Upper lobe of left lung (tissue), 6 donors: ENCODE results near the gene ACOXL. TPM values are rescaled to one million over a fixed set of nuclear protein-coding genes. Genes with fewer than 3 reads are reported as not detected.

Experiments used
- ATAC-seq, 2 donors: fragments of 200-7000 bp; cut with Tn5 transposase; one replicate each; pipeline ENCODE4 v1.9.1; 2022; ENCODE audit warnings: mild to moderate bottlenecking in 2 of 2, moderate library complexity in 2 of 2; ENCODE audit not compliant: low FRiP score in 2 of 2
- DNase-seq, 2 donors: peaks; one replicate each; pipeline ENCODE4 v3.0.0-alpha.2; 2019 to 2020
- H3K27ac ChIP-seq, 4 donors: fragments of 200-600 bp; sonication (generic); one replicate each; pipeline ENCODE4 v1.5.1; 2016 to 2019
- H3K27me3 ChIP-seq, 4 donors: fragments of 200-600 bp; sonication (generic); one replicate each; pipeline ENCODE4 v1.5.1; 2017 to 2019
- H3K36me3 ChIP-seq, 4 donors: fragments of 200-600 bp; sonication (generic); one replicate each; pipeline ENCODE4 v1.5.1; 2016 to 2019
- H3K4me1 ChIP-seq, 4 donors: fragments of 200-600 bp; sonication (generic); one replicate each; pipeline ENCODE4 v1.5.1; 2018 to 2019
- H3K4me3 ChIP-seq, 4 donors: fragments of 200-600 bp; sonication (generic); one replicate each; pipeline ENCODE4 v1.5.1; 2017 to 2019; ENCODE audit warnings: mild to moderate bottlenecking in 2 of 4, moderate library complexity in 1 of 4
- H3K9me3 ChIP-seq, 4 donors: fragments of 200-600 bp; sonication (generic); one replicate each; pipeline ENCODE4 v1.5.1; 2018 to 2019
- EP300 ChIP-seq, 4 donors: sonication (generic); formaldehyde crosslinking; IDR thresholded peaks; one replicate each; pipeline ENCODE4 v1.5.1; 2017; ENCODE audit warnings: antibody characterized with exemption in 4 of 4, control low read depth in 2 of 4
- POLR2A ChIP-seq, 4 donors: fragments of 450-650 bp; IDR thresholded peaks; one replicate each; pipeline ENCODE4 v1.5.1; 2016 to 2017; ENCODE audit warnings: antibody characterized with exemption in 4 of 4, mild to moderate bottlenecking in 2 of 4
- POLR2AphosphoS5 ChIP-seq, 2 donors: sonication (generic); formaldehyde crosslinking; IDR thresholded peaks; one replicate each; pipeline ENCODE4 v1.5.1; 2017; ENCODE audit warnings: antibody characterized with exemption in 2 of 2
- WGBS, 2 donors: methylation state at CpG; one replicate each; pipeline ENCODE4 v1.1.5; 2017 to 2018; 5-methylcytosine and 5-hydroxymethylcytosine counted together
- total RNA-seq, 6 donors: library from RNA; depleted of rRNA in 4 of 6; stranded (reverse); fragments of >200 nt in 4 of 6; gene quantifications; one replicate each; pipeline versions ENCODE4 v1.1.0 to v1.2.1, GENCODE V29; 2016 to 2021
- TF ChIP-seq, protein P1 (sequence below), 6 experiments: fragments of 450-650 bp in 4 of 6; fragments of 200-600 bp in 2 of 6; sonication (generic) in 2 of 6; IDR thresholded peaks; one replicate each; pipeline ENCODE4 v1.5.1; 2016 to 2019; ENCODE audit warnings: antibody characterized with exemption in 6 of 6
- donor health status: DM: no; HTN: no; CAD: no; lungs with moderate emphysema.
- donor health status: DM: no; HTN: yes; CAD: no; lungs with severe emphysema.

The ACOXL gene
- total RNA-seq, 6 donors from 2014 or later: 30.2 to 128 (median 38.0) TPM

DNA sequence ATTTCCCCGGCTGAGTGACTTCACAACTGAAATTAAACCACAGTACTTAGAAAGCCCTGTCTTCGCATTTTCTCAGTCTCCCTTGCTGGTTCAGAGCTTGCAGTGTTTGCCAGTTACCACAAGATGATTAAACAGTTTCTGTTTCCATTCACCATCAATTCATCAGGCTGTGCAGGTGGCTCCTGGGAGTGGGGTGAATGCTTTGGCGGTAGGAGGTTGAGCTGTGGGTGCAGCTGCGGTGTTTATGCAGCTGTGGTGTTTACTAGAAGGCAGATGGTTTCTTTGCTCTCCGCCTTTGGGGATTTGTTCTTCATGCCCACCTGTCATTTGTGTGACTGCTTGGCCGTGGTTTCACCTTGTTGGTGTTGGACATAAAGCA is 16.1 kb downstream of the ACOXL start:
- Histone ChIP-seq H3K27ac (no peak overlapping the region), H3K36me3 (no peaks in the 10 kb centered on the region), H3K27me3 (no peaks in the 10 kb centered on the region), H3K4me3 (no peak overlapping the region), H3K9me3 (no peaks in the 10 kb centered on the region), H3K4me1 (peaks cover 0 to 10% (median 2%) of the 10 kb centered on the region in 4 donors)
- TF ChIP-seq, protein P1, sequence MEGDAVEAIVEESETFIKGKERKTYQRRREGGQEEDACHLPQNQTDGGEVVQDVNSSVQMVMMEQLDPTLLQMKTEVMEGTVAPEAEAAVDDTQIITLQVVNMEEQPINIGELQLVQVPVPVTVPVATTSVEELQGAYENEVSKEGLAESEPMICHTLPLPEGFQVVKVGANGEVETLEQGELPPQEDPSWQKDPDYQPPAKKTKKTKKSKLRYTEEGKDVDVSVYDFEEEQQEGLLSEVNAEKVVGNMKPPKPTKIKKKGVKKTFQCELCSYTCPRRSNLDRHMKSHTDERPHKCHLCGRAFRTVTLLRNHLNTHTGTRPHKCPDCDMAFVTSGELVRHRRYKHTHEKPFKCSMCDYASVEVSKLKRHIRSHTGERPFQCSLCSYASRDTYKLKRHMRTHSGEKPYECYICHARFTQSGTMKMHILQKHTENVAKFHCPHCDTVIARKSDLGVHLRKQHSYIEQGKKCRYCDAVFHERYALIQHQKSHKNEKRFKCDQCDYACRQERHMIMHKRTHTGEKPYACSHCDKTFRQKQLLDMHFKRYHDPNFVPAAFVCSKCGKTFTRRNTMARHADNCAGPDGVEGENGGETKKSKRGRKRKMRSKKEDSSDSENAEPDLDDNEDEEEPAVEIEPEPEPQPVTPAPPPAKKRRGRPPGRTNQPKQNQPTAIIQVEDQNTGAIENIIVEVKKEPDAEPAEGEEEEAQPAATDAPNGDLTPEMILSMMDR (IDR thresholded peaks at IDR 0.05): no peak
- ATAC-seq (peak in 1 of 2 donors; percentile 5), DNase-seq (no peak)
- 33 to 44% methylated on average over 6 of the region's 6 CpGs for WGBS, 2 donors

DNA sequence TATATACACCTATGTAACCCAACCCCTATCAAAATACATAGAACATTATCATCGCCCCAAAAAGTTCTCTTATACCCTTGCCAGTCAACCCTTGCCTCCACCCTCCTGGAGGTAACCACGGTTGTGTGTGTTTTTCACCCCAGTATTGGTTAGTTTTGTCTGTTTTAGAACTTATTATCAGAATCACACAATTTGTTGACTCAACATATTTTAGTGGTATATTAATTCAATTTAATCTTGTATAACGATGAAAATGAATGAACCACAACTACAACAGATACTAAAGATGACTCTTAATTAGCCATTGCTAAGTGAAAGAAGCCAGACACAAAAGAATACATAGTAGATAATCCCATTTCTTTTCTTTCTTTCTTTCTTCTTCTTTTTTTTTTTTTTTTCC is 19.3 kb downstream of the ACOXL start:
- DNase-seq: no peak
- H3K4me1 ChIP-seq: peaks cover 0 to 10% (median 2%) of the 10 kb centered on the region in 4 donors
- no peak overlapping the region for H3K27ac ChIP-seq
- WGBS, 2 donors: 88 to 93% methylated on average over 3 of the region's 3 CpGs
- no peaks in the 10 kb centered on the region for H3K36me3 ChIP-seq
- H3K4me3 ChIP-seq: no peak overlapping the region
- H3K27me3 ChIP-seq: no peaks in the 10 kb centered on the region
- ATAC-seq: no peak
- TF ChIP-seq POLR2AphosphoS5 (IDR thresholded peaks at IDR 0.05) (no peak), POLR2A (IDR thresholded peaks at IDR 0.05) (no peak), EP300 (IDR thresholded peaks at IDR 0.05) (no peak)
- TF ChIP-seq, protein P1 (IDR thresholded peaks at IDR 0.05): no peak
- H3K9me3 ChIP-seq: no peaks in the 10 kb centered on the region

DNA sequence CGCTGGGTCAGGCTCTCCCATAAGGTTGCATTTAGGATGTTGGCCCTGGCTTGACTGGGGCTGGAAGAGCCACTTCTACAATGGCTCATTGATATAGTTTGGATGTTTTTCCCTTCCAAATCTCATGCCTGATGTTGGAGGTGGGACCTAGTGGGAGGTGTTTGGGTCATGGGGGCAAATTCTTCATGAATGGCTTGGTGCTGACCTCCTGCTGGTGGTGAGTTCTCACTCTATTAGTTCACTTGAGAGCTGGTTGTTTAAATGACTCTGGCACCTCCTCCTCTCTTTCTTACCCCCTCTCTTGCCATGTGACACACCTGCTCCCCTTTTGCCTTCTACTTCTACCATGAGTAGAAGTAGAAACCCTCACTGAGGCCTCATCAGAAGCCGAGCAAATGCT is 20.5 kb downstream of the ACOXL start:
- ATAC-seq (no peak), DNase-seq (no peak)
- Histone ChIP-seq H3K9me3 (no peaks in the 10 kb centered on the region), H3K36me3 (no peaks in the 10 kb centered on the region), H3K4me1 (peaks cover 0 to 8% (median 0%) of the 10 kb centered on the region in 4 donors), H3K27me3 (no peaks in the 10 kb centered on the region), H3K27ac (no peak overlapping the region), H3K4me3 (no peak overlapping the region)
- 92 to 95% methylated on average over 2 of the region's 2 CpGs for WGBS, 2 donors
- TF ChIP-seq POLR2A (IDR thresholded peaks at IDR 0.05) (no peak), EP300 (IDR thresholded peaks at IDR 0.05) (no peak), POLR2AphosphoS5 (IDR thresholded peaks at IDR 0.05) (no peak)
- TF ChIP-seq, protein P1 (IDR thresholded peaks at IDR 0.05): no peak

DNA sequence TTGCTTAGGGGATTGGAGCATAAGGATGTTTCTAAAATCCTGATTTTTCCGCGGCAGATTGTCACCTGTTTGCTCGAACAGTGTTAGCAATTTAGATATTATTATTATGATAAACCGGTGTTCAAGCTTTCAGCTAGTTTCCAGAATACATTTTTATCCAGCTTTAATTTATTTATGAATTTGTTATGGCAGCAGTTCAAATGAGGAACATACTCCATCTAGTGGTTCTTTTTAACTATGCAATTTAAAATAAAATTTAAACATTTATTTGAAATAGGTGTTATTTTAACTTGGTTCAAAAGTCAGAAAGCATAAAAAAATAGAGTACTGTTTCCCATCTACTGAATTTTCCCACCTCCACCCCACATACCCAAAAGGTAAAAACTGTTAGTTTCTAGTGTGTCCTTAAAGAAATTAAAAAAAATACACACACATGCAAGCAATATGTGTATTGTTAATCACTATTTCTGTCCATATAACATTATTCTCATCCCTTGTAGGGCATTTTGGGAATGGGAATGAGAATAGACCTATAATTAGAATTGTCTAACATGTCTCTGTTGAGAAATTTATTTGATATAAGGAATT is 23.2 kb downstream of the ACOXL start:
- Histone ChIP-seq H3K36me3 (no peaks in the 10 kb centered on the region), H3K27me3 (no peaks in the 10 kb centered on the region), H3K4me3 (no peak overlapping the region), H3K9me3 (peaks cover 0 to 14% (median 0%) of the 10 kb centered on the region in 4 donors), H3K4me1 (no peaks in the 10 kb centered on the region), H3K27ac (no peak overlapping the region)
- WGBS, 2 donors: 38 to 40% methylated on average over 4 of the region's 4 CpGs
- ATAC-seq: no peak
- TF ChIP-seq, protein P1 (IDR thresholded peaks at IDR 0.05): peak in 5 of 6 experiments; percentile 37 to 46 (median 40)
- no peak for TF ChIP-seq POLR2A (IDR thresholded peaks at IDR 0.05)
- no peak for DNase-seq

DNA sequence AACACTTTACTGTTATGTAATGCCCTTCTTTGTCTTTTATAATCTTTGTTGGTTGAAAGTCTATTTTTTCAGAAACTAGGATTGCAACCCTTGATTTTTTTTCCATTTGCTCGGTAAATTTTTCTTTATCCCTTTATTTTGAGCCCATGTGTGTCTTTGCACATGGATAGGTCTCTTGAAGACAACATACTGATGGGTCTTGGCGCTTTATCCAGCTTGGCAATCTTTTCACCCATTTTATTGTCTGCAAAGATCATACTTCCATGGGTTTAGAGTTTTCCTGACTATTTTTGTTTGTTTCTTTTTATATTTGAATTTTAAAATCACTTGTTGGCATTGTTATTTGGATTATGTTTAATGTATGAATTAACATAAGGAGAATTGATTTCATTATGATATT is 27.0 kb downstream of the ACOXL start:
- Histone ChIP-seq H3K27ac (no peak overlapping the region), H3K4me1 (no peaks in the 10 kb centered on the region), H3K36me3 (no peaks in the 10 kb centered on the region), H3K4me3 (no peak overlapping the region), H3K9me3 (peaks cover 0 to 14% (median 0%) of the 10 kb centered on the region in 4 donors), H3K27me3 (no peaks in the 10 kb centered on the region)
- 87 to 90% methylated on average over 2 of the region's 2 CpGs for WGBS, 2 donors
- no peak for ATAC-seq
- DNase-seq: no peak
- TF ChIP-seq POLR2AphosphoS5 (IDR thresholded peaks at IDR 0.05) (no peak), EP300 (IDR thresholded peaks at IDR 0.05) (no peak), POLR2A (IDR thresholded peaks at IDR 0.05) (no peak)
- TF ChIP-seq, protein P1 (IDR thresholded peaks at IDR 0.05): no peak
